ENCODE results near the gene FIGLA. TPM values are rescaled to one million over a fixed set of nuclear protein-coding genes. Genes with fewer than 3 reads are reported as not detected.

The FIGLA gene
- total RNA-seq, 1 experiment from 2014 or later = not detected

DNA sequence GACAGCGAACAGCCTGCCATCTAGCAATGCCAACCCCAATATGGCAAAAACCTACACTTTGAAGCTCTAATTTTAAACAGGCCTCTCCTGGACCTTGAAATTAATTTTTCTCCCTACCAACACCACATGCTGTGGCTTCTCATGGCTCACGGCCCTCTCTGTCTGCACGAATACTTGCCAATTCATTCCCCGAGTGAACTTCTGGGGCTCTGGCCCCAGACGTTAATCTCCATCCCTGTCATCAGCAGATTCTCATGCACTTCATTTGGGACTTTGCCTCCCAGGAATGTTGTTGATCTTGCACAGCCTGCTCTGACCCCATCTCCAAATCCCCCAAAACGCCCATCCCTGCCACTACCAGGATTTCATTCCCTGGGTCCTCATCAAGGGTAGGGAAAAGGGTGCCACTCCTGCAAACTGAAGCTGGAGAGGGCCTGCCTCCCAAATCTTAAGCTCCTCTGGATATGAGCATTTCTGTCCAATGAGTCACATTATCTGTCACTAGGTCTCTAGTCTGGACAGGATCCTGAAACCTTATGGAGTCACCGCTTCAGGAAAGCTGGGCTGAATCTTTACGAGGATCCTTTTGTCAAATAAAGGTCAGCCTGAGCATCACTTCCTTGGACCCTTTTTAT, 10.4 kb downstream of the FIGLA start:
- H3K4me2 ChIP-seq = no peak overlapping the region
- no peaks in the 10 kb centered on the region; the same call in 1 of the 2 replicates for H4K20me1 ChIP-seq (ENCODE audit: insufficient read depth)
- no peaks in the 10 kb centered on the region for H3K36me3 ChIP-seq (ENCODE audit: low read depth)
- TF ChIP-seq, protein P1, sequence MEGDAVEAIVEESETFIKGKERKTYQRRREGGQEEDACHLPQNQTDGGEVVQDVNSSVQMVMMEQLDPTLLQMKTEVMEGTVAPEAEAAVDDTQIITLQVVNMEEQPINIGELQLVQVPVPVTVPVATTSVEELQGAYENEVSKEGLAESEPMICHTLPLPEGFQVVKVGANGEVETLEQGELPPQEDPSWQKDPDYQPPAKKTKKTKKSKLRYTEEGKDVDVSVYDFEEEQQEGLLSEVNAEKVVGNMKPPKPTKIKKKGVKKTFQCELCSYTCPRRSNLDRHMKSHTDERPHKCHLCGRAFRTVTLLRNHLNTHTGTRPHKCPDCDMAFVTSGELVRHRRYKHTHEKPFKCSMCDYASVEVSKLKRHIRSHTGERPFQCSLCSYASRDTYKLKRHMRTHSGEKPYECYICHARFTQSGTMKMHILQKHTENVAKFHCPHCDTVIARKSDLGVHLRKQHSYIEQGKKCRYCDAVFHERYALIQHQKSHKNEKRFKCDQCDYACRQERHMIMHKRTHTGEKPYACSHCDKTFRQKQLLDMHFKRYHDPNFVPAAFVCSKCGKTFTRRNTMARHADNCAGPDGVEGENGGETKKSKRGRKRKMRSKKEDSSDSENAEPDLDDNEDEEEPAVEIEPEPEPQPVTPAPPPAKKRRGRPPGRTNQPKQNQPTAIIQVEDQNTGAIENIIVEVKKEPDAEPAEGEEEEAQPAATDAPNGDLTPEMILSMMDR (conservative IDR thresholded peaks at IDR 0.05) = no peak
- TF ChIP-seq EZH2 (IDR thresholded peaks at IDR 0.05; ENCODE audit: low read depth) = no peak
- H3F3A ChIP-seq (ENCODE audit: insufficient read depth, low read depth) = no peaks in the 10 kb centered on the region
- no peaks in the 10 kb centered on the region for H3K27me3 ChIP-seq (ENCODE audit: insufficient read depth, low read depth)
- BruUV-seq (replicated peaks) = no TSS peak
- intact Hi-C loops (cut with micrococcal nuclease; ENCODE audit: unreplicated experiment) = no loop called here
- H3K4me1 ChIP-seq (replicated peaks; ENCODE audit: insufficient read depth) = peaks cover 7% of the 10 kb centered on the region
- CTCF ChIA-PET = no interaction called here
- H2AFZ ChIP-seq = no peak overlapping the region
- no peak overlapping the region for H3K4me3 ChIP-seq
- no peak for DNase-seq
- H3K9me2 ChIP-seq (ENCODE audit: insufficient read depth) = no peaks in the 10 kb centered on the region
- H3K79me2 ChIP-seq (ENCODE audit: low read depth) = no peaks in the 10 kb centered on the region
- POLR2A ChIA-PET (ENCODE audit: unreplicated experiment) = no interaction called here
- no peak overlapping the region for H3K27ac ChIP-seq
- H3K9me3 ChIP-seq (ENCODE audit: insufficient read depth, low read depth) = no peaks in the 10 kb centered on the region

- BruUV-seq (replicated peaks) = no TSS peak
- no peak for TF ChIP-seq EZH2 (IDR thresholded peaks at IDR 0.05; ENCODE audit: low read depth)
- TF ChIP-seq, protein P1 (conservative IDR thresholded peaks at IDR 0.05) = no peak
- Histone ChIP-seq H2AFZ (no peak overlapping the region), H4K20me1 (ENCODE audit: insufficient read depth) (no peaks in the 10 kb centered on the region; the same call in 1 of the 2 replicates), H3F3A (ENCODE audit: insufficient read depth, low read depth) (no peaks in the 10 kb centered on the region), H3K4me2 (no peak overlapping the region), H3K27me3 (ENCODE audit: insufficient read depth, low read depth) (no peaks in the 10 kb centered on the region), H3K79me2 (ENCODE audit: low read depth) (no peaks in the 10 kb centered on the region), H3K9me2 (ENCODE audit: insufficient read depth) (no peaks in the 10 kb centered on the region), H3K36me3 (ENCODE audit: low read depth) (no peaks in the 10 kb centered on the region), H3K4me1 (replicated peaks; ENCODE audit: insufficient read depth) (peaks cover 7% of the 10 kb centered on the region), H3K4me3 (no peak overlapping the region), H3K27ac (no peak overlapping the region), H3K9me3 (ENCODE audit: insufficient read depth, low read depth) (no peaks in the 10 kb centered on the region)
- DNase-seq = no peak
- ChIA-PET POLR2A (ENCODE audit: unreplicated experiment) (no interaction called here), CTCF (no interaction called here)
- intact Hi-C loops (cut with micrococcal nuclease; ENCODE audit: unreplicated experiment) = no loop called here
These were observed 11.0 kb downstream of the FIGLA start for GRCh38 chr2:70779491-70779890.

- H3K4me1 ChIP-seq (replicated peaks; ENCODE audit: insufficient read depth) = peaks cover 7% of the 10 kb centered on the region
- no TSS peak for BruUV-seq (replicated peaks)
- H3K79me2 ChIP-seq (ENCODE audit: low read depth) = no peaks in the 10 kb centered on the region
- no peaks in the 10 kb centered on the region for H3K36me3 ChIP-seq (ENCODE audit: low read depth)
- ChIA-PET POLR2A (ENCODE audit: unreplicated experiment) (no interaction called here), CTCF (no interaction called here)
- H3K4me2 ChIP-seq = no peak overlapping the region
- H4K20me1 ChIP-seq (ENCODE audit: insufficient read depth) = no peaks in the 10 kb centered on the region; the same call in 1 of the 2 replicates
- DNase-seq = no peak
- no peak overlapping the region for H2AFZ ChIP-seq
- H3K27ac ChIP-seq = no peak overlapping the region
- H3K9me2 ChIP-seq (ENCODE audit: insufficient read depth) = no peaks in the 10 kb centered on the region
- no peak for TF ChIP-seq EZH2 (IDR thresholded peaks at IDR 0.05; ENCODE audit: low read depth)
- TF ChIP-seq, protein P1 (conservative IDR thresholded peaks at IDR 0.05) = no peak
- intact Hi-C loops (cut with micrococcal nuclease; ENCODE audit: unreplicated experiment) = no loop called here
- no peak overlapping the region for H3K4me3 ChIP-seq
- H3K27me3 ChIP-seq (ENCODE audit: insufficient read depth, low read depth) = 0 out of 2 replicates have a peak, but pooled peaks cover under 1% of the 10 kb centered on the region
- no peaks in the 10 kb centered on the region for H3K9me3 ChIP-seq (ENCODE audit: insufficient read depth, low read depth)
- H3F3A ChIP-seq (ENCODE audit: insufficient read depth, low read depth) = no peaks in the 10 kb centered on the region
These were observed 11.8 kb downstream of the FIGLA start for GRCh38 chr2:70778676-70779075.
